PFSK-1 (cell line): ENCODE measurements around the gene SAMD10.

Experiments used
- FOXP2 ChIP-seq: optimal IDR thresholded peaks from 2 replicates; pipeline ENCODE3; 2011; ENCODE audit warnings: borderline replicate concordance, control low read depth, inconsistent platforms; ENCODE audit not compliant: insufficient read depth; ENCODE audit errors: extremely low read length, extremely low read depth
- POLR2AphosphoS5 ChIP-seq: IDR thresholded peaks from 2 replicates; pipeline ENCODE4 v1.6.1; 2012; ENCODE audit warnings: low read depth, mild to moderate bottlenecking, control low read depth, low read length, moderate library complexity
- SIN3A ChIP-seq: IDR thresholded peaks from 2 replicates; pipeline ENCODE4 v1.6.1; 2012; ENCODE audit warnings: mild to moderate bottlenecking, low read length, moderate library complexity, borderline replicate concordance; ENCODE audit not compliant: insufficient read depth
- TAF1 ChIP-seq: IDR thresholded peaks from 2 replicates; pipeline ENCODE4 v1.6.1; 2012; ENCODE audit warnings: low read length, control low read depth, borderline replicate concordance; ENCODE audit not compliant: insufficient read depth
- TF ChIP-seq, protein P1 (sequence below), 2 experiments: IDR thresholded peaks; 2 replicates each; pipeline versions ENCODE4 v1.6.1 to v1.8.0; 2011 to 2012; ENCODE audit warnings: low read depth in 2 of 2, low read length in 2 of 2, control low read depth in 1 of 2, inconsistent platforms in 1 of 2, mild to moderate bottlenecking in 1 of 2, moderate library complexity in 1 of 2; ENCODE audit not compliant: insufficient read depth in 1 of 2

The SAMD10 gene

DNA sequence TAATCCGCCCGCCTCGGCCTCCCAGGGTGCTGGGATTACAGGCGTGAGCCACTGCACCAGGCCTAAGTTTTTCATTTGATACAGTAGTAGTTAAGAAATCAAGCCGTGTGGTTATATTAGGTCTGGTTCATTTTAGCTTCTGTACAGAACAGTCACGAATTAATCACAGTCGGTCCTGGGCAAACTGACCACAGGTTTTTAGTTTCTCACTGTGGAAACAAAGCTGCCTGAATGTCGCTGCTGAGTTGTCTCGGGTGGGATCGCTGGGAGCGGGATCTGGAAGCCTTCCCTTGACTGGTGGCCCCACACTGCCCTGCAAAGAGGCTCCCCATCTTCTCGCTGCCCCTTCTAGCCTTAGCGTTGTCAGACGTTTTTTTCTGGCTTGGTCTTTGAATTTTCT lies 41.8 kb downstream of the SAMD10 start:
- TF ChIP-seq TAF1 (no peak), POLR2AphosphoS5 (peak; percentile 25; the same call in 1 of the 2 replicates)

DNA sequence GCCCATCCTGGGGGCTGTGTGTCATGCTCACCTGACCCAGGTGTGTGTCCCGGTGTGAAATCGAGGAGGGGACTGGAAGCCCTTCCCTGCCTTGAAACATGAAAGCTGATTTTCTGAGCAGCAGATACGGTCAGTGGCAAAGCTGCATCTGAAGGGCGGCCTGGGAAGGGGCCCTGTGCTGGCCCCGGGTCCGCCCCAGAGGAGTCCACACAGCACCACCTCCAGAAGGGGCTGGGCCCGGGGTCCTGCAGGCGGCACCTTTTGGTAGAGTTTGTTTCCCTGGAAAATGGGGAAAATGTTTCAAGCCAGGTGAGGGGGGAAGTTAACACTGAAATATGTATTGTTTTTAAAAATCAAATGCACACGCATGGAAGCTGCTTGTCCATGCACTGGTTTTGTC lies 44.0 kb downstream of the SAMD10 start:
- TF ChIP-seq TAF1 (no peak), POLR2AphosphoS5 (no peak), FOXP2 (no peak), SIN3A (no peak)
- TF ChIP-seq, protein P1, sequence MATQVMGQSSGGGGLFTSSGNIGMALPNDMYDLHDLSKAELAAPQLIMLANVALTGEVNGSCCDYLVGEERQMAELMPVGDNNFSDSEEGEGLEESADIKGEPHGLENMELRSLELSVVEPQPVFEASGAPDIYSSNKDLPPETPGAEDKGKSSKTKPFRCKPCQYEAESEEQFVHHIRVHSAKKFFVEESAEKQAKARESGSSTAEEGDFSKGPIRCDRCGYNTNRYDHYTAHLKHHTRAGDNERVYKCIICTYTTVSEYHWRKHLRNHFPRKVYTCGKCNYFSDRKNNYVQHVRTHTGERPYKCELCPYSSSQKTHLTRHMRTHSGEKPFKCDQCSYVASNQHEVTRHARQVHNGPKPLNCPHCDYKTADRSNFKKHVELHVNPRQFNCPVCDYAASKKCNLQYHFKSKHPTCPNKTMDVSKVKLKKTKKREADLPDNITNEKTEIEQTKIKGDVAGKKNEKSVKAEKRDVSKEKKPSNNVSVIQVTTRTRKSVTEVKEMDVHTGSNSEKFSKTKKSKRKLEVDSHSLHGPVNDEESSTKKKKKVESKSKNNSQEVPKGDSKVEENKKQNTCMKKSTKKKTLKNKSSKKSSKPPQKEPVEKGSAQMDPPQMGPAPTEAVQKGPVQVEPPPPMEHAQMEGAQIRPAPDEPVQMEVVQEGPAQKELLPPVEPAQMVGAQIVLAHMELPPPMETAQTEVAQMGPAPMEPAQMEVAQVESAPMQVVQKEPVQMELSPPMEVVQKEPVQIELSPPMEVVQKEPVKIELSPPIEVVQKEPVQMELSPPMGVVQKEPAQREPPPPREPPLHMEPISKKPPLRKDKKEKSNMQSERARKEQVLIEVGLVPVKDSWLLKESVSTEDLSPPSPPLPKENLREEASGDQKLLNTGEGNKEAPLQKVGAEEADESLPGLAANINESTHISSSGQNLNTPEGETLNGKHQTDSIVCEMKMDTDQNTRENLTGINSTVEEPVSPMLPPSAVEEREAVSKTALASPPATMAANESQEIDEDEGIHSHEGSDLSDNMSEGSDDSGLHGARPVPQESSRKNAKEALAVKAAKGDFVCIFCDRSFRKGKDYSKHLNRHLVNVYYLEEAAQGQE (IDR thresholded peaks at IDR 0.05; ENCODE audit: insufficient read depth in 1 of 2, low read depth in 2 of 2, low read length in 2 of 2): no peak

DNA sequence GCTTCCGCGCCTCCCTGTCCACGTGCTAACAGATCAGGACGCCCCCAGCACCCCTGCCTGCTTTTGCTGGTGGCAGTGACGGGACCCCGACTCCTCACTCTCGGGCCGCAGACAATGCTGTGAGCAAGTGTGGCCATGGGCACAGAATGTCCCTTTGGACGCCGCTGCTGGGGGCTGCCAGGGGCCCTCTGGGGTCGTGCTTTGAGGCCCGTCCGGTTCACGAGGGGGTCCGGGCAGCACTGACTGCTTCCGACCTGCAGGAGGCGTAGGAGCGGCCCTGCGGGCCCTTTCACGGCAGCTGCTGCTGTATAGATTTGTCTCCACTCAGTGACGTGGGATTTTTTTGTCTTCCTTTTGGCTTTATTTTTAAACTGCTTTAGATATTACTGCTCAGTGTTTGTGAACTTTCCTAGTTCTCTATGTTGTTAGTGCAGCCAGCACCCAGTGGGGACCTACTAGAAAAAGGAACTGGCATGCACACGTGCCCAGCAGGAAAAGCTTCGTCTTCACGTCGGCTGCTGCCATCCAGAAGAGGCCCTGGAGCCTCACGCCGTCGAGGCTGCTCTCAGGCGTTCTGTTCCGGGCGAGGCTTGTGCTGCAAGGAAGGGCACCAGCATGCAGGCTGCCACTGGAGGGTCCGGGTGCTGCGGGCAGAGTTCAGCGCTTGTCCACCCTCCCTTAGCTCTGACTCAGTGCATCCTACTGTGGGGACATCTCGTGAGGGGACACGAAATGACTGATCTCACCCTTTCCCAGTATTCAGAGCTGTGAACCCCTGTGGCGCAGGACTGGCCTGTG lies 45.0 kb downstream of the SAMD10 start:
- TF ChIP-seq SIN3A: no peak
- TF ChIP-seq, protein P1 (IDR thresholded peaks at IDR 0.05; ENCODE audit: insufficient read depth in 1 of 2, low read depth in 2 of 2, low read length in 2 of 2): no peak
- TF ChIP-seq FOXP2: no peak
- TF ChIP-seq TAF1: no peak
- no peak for TF ChIP-seq POLR2AphosphoS5

DNA sequence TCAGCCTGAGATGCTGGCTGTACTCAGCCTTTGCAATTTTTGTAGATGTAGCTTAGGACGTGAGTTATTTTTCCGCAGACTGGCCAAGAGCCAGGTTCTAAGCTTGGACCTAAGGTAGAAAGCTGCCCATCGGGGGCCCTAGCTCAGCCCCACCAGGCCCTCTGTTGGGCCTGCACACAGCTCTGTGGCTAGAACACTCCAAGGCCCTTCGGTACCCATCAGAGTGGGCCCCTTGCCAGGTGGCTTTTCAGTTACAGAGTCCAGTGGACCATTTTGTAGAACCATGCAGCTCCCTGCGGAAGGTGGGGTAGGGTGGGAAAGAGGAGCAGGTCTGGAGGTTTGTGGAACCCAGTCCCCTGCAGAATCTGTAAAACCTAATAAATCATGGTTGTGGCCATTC lies 45.8 kb downstream of the SAMD10 start:
- TF ChIP-seq FOXP2 (no peak), TAF1 (no peak), SIN3A (no peak), POLR2AphosphoS5 (no peak)
- TF ChIP-seq, protein P1 (IDR thresholded peaks at IDR 0.05; ENCODE audit: insufficient read depth in 1 of 2, low read depth in 2 of 2, low read length in 2 of 2): no peak

DNA sequence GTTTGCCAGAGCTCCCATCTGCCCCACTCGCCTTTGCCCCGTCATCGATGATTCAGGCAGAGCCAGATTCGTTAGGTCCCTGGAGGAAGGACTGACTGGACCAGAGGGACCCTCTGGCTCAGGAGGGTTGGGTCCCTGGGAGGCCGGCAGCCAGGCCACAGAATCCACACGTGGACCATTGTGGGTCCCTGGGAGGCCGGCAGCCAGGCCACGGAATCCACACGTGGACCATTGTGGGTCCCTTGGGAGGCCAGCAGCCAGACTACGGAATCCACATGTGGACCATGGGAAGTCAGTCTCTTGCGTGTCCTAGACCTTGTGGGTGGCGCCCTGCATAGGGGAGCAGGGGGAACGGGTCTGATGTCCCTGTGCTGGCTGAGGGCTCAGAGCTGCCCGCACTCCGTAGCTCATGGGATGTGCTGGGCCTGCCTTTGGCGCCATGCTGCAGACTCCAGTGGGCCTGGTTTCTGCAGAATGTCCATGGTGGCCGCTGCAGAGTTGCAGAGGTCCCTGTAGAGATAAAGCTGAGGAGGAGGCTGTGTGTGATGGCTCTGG lies 46.8 kb downstream of the SAMD10 start:
- TF ChIP-seq TAF1 (no peak), SIN3A (no peak), POLR2AphosphoS5 (no peak), FOXP2 (no peak)

DNA sequence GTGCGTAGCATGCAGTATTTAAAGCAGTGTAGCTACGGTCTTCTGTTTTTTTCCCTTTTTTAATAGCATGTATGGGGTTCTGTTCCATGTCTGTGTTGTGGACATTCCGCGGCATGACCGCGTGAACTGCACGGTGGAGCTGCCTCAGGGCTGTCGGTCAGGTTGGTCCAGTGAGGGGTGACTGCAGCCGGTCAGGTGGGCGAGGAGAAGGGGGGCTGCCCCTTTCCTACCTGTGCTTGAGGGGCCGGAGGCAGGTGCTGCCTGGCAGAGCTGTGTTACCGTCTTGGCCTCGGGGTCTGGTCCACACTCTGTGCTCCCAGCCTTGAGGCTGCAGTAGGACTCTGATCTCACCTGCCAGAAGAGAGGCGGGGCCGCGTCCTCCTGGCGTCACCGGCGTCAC lies 47.7 kb downstream of the SAMD10 start:
- TF ChIP-seq TAF1 (no peak), POLR2AphosphoS5 (no peak), SIN3A (no peak), FOXP2 (no peak)
- TF ChIP-seq, protein P1 (IDR thresholded peaks at IDR 0.05; ENCODE audit: insufficient read depth in 1 of 2, low read depth in 2 of 2, low read length in 2 of 2): no peak
